Endothelial cell of umbilical vein (primary cell): Measurements from ENCODE around the gene FMNL3. TPM values are rescaled to one million over a fixed set of nuclear protein-coding genes. Genes with fewer than 3 reads are reported as not detected.
"Not testable (repeated sequence)": the region's sequence is repeated elsewhere in the genome, so short reads cannot be mapped to it uniquely, and the experiment has no call there.

ENCODE experiments used
- BruUV-seq: library from RNA; stranded (reverse); fragments of 400-500 nt; replicated peaks from 2 replicates; lab custom pipeline; 2021; lab: Mats Ljungman, UMichigan
- CTCF ChIA-PET: fragments of 300-600, 350-600 bp; sonication (Branson Sonifier 250); formaldehyde crosslinking; loops from one replicate; lab custom pipeline; 2021; ENCODE audit warnings: antibody characterized with exemption, inconsistent platforms; lab: Charles Lee
- POLR2A ChIA-PET: fragments of 300-600, 350-600 bp; sonication (Branson Sonifier 250); formaldehyde crosslinking; loops from one replicate; lab custom pipeline; 2021; ENCODE audit warnings: antibody characterized with exemption, inconsistent platforms; lab: Charles Lee
- DNase-seq: peaks from one replicate; pipeline ENCODE4 v3.0.0-alpha.2; 2011; ENCODE audit warnings: low read depth, low spot score
- FAIRE-seq: peaks from 2 replicates; lab custom pipeline; 2011; peaks lifted over from hg19 to GRCh38; lab: Jason Lieb, UNC
- H2AFZ ChIP-seq: 2 replicates; pipeline ENCODE4 v1.6.0; 2012; ENCODE audit warnings: low read depth, low read length, control low read depth, inconsistent platforms
- H3K27ac ChIP-seq: 2 replicates; pipeline ENCODE4 v1.5.1; 2011; ENCODE audit warnings: low read depth, mild to moderate bottlenecking, control low read depth, low read length, moderate library complexity; ENCODE audit not compliant: insufficient read depth
- H3K27me3 ChIP-seq, 2 experiments: 2 replicates each; pipeline versions ENCODE4 v1.6.0 to v1.6.1; 2011; ENCODE audit warnings: low read length in 2 of 2, mixed read lengths in 1 of 2; ENCODE audit not compliant: control insufficient read depth in 2 of 2, insufficient read depth in 2 of 2
- H3K36me3 ChIP-seq, 2 experiments: 2 replicates in 1 of 2; 3 replicates in 1 of 2; pipeline ENCODE4 v1.5.1; 2011; ENCODE audit warnings: low read length in 2 of 2, mild to moderate bottlenecking in 1 of 2, moderate library complexity in 1 of 2; ENCODE audit not compliant: control insufficient read depth in 2 of 2, insufficient read depth in 2 of 2; ENCODE audit errors: extremely low read depth in 1 of 2
- H3K4me1 ChIP-seq: 3 replicates; pipeline ENCODE4 v1.5.1; 2011; ENCODE audit warnings: mild to moderate bottlenecking, low read length; ENCODE audit not compliant: control insufficient read depth, insufficient read depth; ENCODE audit errors: extremely low read depth
- H3K4me2 ChIP-seq: 2 replicates; pipeline ENCODE4 v1.6.1; 2011; ENCODE audit warnings: low read length, control low read depth, mixed read lengths; ENCODE audit not compliant: insufficient read depth
- H3K4me3 ChIP-seq, 3 experiments: fragments of 200-600 bp in 1 of 3; sonication (generic), shearing (Covaris generic) in 1 of 3; replicated peaks in 1 of 3; 2 replicates each; pipeline ENCODE4 v1.5.1; 2011 to 2016; ENCODE audit warnings: control low read depth in 3 of 3, low read length in 3 of 3, mild to moderate bottlenecking in 2 of 3, inconsistent platforms in 1 of 3, low read depth in 1 of 3, moderate library complexity in 1 of 3; ENCODE audit not compliant: insufficient read depth in 1 of 3
- H3K79me2 ChIP-seq: 2 replicates; pipeline ENCODE4 v1.6.0; 2012; ENCODE audit warnings: low read length, inconsistent platforms; ENCODE audit not compliant: control insufficient read depth, insufficient read depth
- H3K9ac ChIP-seq: replicated peaks from 2 replicates; pipeline ENCODE3; 2011; ENCODE audit warnings: low read length, control low read depth; ENCODE audit not compliant: insufficient read depth; ENCODE audit errors: extremely low read depth
- H3K9me1 ChIP-seq: replicated peaks from 3 replicates; pipeline ENCODE4 v1.6.0; 2011; ENCODE audit warnings: mild to moderate bottlenecking, low read length; ENCODE audit not compliant: control insufficient read depth, insufficient read depth; ENCODE audit errors: extremely low read depth
- H3K9me3 ChIP-seq: replicated peaks from 2 replicates; pipeline ENCODE4 v1.5.1; 2012; ENCODE audit warnings: low read length, inconsistent platforms; ENCODE audit not compliant: control insufficient read depth, insufficient read depth
- H4K20me1 ChIP-seq: replicated peaks from 2 replicates; pipeline ENCODE3; 2011; ENCODE audit warnings: mild to moderate bottlenecking, low read length; ENCODE audit not compliant: control insufficient read depth, insufficient read depth; ENCODE audit errors: extremely low read depth
- POLR2AphosphoS5 ChIP-seq: IDR thresholded peaks from 2 replicates; pipeline ENCODE4 v1.6.1; 2012; ENCODE audit warnings: low read depth, mild to moderate bottlenecking, control low read depth, low read length, moderate library complexity; ENCODE audit not compliant: insufficient read depth
- dilution Hi-C: fragments of 300-500 bp; cut with MboI; formaldehyde crosslinking; loops from one replicate; pipeline ENCODE4 v1.15.0; 2019; ENCODE audit warnings: low sequenced_read_pairs; ENCODE audit not compliant: extremely low pct_ligation_motif_present
- intact Hi-C: fragments of 100-400 bp; cut with micrococcal nuclease; formaldehyde crosslinking; loops from one replicate; pipeline ENCODE4 v1.10.0; 2022
- polyA plus RNA-seq, 4 experiments: library from polyadenylated mRNA; depleted of rRNA in 3 of 4; stranded (reverse) in 3 of 4; unstranded in 1 of 4; fragments of >200 nt; gene quantifications; 2 replicates each; pipeline versions ENCODE4 v1.2.1 to v1.2.3, GENCODE V29; 2011 to 2012; ENCODE audit warnings: missing spikeins in 1 of 4
- total RNA-seq: library from RNA; stranded (reverse); gene quantifications from 2 replicates; pipeline ENCODE4 v1.2.3, GENCODE V29; 2021
- TF ChIP-seq, protein P1 (sequence below), 2 donors: IDR thresholded peaks; 1 replicate in 1 of 2; 2 replicates in 1 of 2; pipeline ENCODE4 v1.5.1; 2011; ENCODE audit warnings: low read length in 2 of 2, mild to moderate bottlenecking in 2 of 2, moderate library complexity in 2 of 2, control low read depth in 1 of 2, inconsistent platforms in 1 of 2, low read depth in 1 of 2; ENCODE audit not compliant: insufficient read depth in 1 of 2; ENCODE audit errors: extremely low read depth in 1 of 2

Gene FMNL3
- total and polyA plus RNA-seq, 2 donors (not counting 3 experiments of a cell fraction or from before 2014, with no cell fraction given), result 35.1 to 93.3 TPM

DNA sequence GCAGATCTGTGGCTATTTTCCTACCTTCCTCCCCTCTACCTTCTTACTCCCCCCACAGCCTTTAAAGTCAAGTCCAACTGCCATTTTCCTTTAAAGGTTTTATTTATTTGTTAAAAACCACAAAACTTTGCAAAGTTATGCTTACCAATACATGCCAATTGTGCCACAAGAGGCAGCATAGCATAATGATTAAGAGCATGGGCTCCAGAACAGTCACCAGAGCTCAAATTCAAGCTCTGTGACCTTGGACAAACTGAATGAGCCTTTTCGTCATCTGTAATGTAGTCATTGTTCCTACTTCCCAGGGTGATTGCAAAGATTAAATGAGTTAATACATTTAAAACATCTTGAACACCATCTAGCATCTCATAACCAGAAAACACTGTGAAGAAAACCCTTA lies 13.0 kb upstream of the FMNL3 start:
- no peak for FAIRE-seq
- no TSS peak for BruUV-seq
- Histone ChIP-seq H3K4me3 (no peak overlapping the region), H4K20me1 (no peaks in the 10 kb centered on the region), H3K9ac (no peak overlapping the region), H3K9me3 (no peaks in the 10 kb centered on the region), H2AFZ (no peak overlapping the region), H3K4me2 (no peak overlapping the region), H3K27ac (no peak overlapping the region), H3K36me3 (no peaks in the 10 kb centered on the region), H3K79me2 (no peaks in the 10 kb centered on the region), H3K9me1 (no peaks in the 10 kb centered on the region), H3K27me3 (peaks cover 9 to 17% of the 10 kb centered on the region in 2 experiments), H3K4me1 (no peaks in the 10 kb centered on the region)
- ChIA-PET CTCF (interaction anchor here (0.7 to 1.7 kb wide), 11 partner anchors 9 to 372 kb away, joined by 3 to 10 read pairs (median 4); partner anchors contain the start of gene TMBIM6), POLR2A (interaction anchor here (1.2 kb wide), 1 partner anchor 21 kb away, joined by 4 read pairs; the partner anchor contains the start of gene TMBIM6)
- TF ChIP-seq POLR2AphosphoS5, result no peak
- TF ChIP-seq, protein P1, sequence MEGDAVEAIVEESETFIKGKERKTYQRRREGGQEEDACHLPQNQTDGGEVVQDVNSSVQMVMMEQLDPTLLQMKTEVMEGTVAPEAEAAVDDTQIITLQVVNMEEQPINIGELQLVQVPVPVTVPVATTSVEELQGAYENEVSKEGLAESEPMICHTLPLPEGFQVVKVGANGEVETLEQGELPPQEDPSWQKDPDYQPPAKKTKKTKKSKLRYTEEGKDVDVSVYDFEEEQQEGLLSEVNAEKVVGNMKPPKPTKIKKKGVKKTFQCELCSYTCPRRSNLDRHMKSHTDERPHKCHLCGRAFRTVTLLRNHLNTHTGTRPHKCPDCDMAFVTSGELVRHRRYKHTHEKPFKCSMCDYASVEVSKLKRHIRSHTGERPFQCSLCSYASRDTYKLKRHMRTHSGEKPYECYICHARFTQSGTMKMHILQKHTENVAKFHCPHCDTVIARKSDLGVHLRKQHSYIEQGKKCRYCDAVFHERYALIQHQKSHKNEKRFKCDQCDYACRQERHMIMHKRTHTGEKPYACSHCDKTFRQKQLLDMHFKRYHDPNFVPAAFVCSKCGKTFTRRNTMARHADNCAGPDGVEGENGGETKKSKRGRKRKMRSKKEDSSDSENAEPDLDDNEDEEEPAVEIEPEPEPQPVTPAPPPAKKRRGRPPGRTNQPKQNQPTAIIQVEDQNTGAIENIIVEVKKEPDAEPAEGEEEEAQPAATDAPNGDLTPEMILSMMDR (IDR thresholded peaks at IDR 0.05; ENCODE audit: extremely low read depth in 1 of 2, insufficient read depth in 1 of 2, low read depth in 1 of 2, low read length in 2 of 2), result no peak
- no peak for DNase-seq
- dilution Hi-C loops (no loop called here), intact Hi-C loops (no loop called here)

DNA sequence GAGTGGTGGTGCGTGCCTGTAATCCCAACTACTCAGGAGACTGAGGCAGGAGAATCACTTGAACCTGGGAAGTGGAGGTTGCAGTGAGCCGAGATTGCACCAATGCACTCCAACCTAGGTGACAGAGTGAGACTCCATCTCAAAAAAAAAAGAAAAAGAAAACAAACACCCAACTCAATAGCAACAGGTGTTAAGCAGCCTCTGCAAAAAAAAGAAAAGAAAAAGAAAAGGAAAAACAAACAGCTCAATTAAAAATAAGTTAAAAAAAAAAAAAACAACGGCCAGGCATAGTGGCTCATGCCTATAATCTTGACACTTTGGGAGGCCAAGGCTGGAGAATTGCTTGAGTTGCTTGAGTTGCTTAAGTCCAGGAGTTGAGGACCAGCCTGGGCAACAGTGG lies 10.6 kb upstream of the FMNL3 start:
- H3K9me1 ChIP-seq, H4K20me1 ChIP-seq, H3K36me3 ChIP-seq, H3K9me3 ChIP-seq, H2AFZ ChIP-seq, POLR2A ChIA-PET, H3K4me2 ChIP-seq, intact Hi-C loops, H3K79me2 ChIP-seq, H3K4me3 ChIP-seq, DNase-seq, dilution Hi-C loops, FAIRE-seq, H3K27ac ChIP-seq, BruUV-seq, H3K4me1 ChIP-seq, H3K9ac ChIP-seq: not testable (repeated sequence)
- CTCF ChIA-PET, result interaction anchor here (0.7 to 4.2 kb wide), 9 partner anchors 9 to 321 kb away, joined by 3 to 27 read pairs (median 4); partner anchors contain the start of gene TMBIM6
- peaks cover 10 to 19% of the 10 kb centered on the region in 2 experiments for H3K27me3 ChIP-seq
